HG03103 (cell line): ENCODE results near the gene LRRC4C.

Experiments
- ATAC-seq: cut with Tn5 transposase; IDR thresholded peaks from one replicate; pipeline ENCODE4 v1.9.1; 2021; ENCODE audit warnings: low read depth; ENCODE audit not compliant: unreplicated experiment

The LRRC4C gene

DNA sequence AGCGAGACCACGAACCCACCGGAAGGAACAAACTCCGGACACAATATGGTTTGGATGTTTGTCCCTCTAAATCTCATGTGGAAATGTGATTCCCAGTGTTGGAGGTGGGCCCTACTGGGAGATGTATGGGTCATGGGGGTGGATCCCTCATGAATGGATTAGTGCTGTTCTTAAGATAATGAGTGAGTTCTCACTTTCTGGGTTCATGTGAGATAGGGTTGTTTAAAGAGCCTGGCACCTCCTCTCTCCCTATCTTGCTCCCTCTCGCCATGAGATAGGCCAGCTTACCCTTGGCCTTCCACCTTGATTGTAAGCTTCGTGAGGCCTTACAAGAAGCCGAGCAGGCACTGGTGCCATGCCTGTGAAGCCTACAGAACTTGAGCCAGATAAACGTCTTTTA, 184.6 kb downstream of the LRRC4C start:
- no peak for ATAC-seq

DNA sequence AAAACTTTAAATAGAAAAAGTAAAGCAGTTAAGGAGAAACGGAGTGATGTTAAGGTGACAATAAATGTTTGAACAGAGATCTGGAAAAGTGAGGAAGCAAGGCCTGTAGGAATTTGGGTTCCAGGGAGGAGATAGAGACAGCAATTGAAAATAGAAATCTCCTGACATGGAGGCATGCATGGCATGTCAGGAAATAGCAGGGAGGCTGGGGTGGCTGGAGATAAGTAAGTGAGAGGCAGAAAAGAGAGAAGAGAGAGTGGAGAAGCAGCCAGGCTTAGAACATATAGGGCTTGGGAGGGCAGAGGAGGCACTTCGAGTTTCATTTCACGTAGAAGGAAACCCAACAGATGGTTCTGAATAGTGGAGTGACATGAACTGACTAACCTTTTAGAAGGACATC, 185.5 kb downstream of the LRRC4C start:
- no peak for ATAC-seq

DNA sequence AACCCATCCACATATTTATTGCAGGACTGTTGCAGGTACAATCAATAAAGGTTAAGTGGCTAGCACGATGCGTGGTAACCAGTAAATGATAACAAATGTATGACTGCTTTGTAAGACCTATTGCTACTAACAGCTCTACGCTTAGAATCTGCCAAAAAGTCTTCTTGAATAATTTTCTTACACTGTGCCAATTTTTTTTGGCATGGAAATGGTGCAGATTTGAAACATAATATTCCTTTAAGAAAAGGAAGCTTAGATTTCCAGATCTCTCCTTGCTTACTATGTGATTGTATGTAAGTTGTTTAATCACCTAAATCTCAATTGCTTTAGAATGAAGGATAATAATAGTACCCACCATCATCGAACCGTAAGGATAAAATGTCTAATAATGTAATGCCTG, 192.0 kb downstream of the LRRC4C start:
- ATAC-seq = no peak

DNA sequence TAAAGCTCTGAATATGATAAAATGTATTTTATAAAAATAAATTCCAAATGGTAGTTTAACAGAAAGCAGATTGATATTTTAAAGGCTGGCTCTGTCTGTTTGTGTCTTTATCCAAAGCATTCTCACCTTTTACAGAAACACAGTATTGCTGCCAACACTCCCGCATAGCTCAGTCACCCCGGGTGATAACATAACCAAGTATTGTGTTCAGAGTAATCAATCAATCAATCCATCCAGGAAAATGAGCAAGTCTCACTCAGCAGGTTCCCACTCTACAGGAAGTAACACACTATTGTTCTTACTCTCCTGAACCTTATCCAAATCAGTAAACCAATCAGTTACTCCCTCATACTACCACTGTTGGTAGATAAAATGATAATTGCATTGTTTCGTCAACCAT, 203.4 kb downstream of the LRRC4C start:
- no peak for ATAC-seq

DNA sequence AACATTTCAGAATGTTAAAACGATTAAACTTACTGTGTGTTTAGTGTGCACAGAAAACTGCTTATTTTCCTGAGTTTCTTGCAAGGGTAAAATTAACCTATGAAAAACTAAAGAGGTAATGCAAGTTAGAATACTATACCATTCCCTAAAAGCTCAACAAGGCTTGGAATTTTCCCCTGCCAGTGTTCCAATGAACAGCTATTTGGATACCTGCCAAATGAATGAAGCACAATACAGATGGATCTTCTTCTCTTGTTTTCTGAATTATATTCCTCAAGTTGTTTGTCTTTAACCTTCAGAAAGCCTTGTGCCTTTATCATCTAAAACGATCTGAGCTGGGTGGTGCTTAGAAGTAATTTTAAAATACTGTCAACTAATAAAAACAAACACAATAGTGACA, 204.5 kb downstream of the LRRC4C start:
- ATAC-seq = no peak

DNA sequence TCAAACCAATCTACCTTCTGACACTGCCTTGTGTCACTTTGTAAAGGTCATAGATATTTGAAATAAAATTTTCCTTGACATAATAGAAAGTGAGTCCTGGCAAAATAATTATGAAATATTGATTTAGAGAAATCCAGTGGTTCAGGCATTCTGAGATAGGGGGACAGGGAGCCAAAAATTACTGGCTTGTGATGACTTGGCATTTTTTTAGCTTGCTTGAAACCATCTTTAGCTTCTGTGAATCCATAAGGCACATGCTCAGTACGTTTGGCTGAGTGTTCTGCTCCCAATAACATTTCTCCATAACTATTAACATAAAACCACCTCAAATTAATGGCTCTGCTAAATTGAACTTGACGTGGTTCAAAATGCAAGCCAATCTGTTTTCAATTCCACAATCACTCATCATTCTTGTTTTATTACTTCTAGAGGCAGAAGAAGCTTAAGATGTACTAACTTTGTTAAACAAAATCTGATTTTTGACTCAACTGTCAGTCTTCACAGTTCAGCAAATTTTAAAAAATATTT, 209.0 kb downstream of the LRRC4C start:
- no peak for ATAC-seq

DNA sequence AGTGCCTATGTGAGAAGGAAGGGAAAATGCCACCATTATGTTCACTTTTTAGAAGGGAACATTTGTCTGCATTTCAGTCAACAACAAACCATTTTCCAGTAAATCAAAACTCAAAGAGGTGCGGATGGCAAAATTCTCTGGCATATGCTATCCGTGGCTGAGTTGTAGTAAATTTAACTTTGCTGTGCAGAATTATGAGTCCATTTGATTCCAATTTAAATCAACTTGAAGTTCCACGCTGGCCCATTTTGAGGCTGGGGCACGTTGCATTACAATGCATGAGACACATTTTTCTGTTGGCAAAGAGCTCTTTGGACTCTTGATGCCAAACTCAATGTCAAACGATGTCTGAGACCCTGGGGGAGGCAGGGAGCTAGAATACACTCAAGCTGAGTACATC, 211.8 kb downstream of the LRRC4C start:
- ATAC-seq = no peak

DNA sequence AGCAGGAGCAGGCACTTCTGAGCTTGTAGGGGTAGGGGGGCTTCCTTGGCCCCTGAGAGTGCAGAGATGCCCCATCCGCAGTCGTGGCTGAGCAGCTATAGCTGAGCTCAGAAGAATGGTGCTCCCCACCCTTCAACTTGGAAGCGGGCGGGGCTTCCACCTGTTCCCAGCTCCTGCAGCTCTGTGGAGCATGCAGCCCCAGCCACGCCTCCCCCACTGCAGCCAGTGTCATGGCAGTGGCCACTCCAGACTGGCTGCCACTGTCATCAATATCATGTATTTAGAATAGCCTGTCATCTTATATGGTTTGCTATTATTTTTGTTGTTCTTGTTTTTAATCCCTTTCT, 213.1 kb downstream of the LRRC4C start:
- ATAC-seq = no peak

DNA sequence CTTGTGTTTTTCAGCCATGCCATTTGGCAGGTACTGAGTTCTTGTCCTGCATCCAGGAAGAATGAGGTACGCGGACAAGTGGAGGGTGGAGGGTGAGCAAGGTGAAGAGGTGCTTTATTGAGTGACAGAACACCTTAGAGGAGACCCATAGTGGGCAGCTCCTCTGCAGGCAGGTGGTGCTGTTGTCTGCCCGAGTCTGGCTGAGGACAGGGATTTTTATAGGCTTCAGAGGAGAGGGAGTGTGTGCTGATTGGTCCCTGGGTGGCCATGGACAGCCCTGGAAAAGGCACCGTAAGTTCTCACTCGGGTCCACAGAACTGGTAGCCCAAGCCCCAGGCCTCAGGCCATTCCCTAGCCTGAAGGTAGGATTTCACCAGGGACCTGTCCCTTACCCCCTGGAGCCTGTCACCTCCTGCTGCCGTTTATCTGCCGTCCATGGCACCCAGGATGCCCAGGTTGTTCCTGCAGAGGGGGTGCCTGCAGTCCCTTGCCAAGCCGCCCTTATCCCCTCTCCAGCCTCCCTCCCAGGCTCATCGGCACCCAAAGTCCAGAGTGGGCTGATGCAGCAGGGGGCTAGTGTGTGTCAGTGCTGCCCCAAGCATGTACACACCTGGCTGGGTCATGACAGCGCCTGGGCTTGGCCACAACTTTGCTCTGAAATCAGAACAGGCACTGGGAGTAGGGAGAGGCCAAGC, 213.6 kb downstream of the LRRC4C start:
- no peak for ATAC-seq

DNA sequence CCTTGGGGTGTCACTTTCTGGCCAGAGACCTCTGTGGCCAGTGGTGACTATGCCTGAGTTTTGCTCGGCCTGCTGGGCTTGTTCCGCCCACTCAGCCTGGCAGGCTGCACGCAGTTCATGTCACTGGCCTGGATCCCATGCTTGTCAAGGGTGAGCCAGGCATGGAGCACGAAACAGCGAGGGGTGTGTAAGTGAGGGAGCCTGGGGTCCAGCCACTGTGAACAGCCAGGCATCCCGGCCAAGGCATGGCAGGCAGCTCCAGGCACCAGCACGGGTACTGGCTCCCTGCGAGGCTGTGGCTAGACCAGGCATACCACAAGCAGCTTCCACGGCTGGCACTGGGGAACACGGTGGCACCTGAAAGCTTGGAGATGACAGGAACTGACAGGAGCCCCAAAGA, 214.3 kb downstream of the LRRC4C start:
- ATAC-seq = no peak

DNA sequence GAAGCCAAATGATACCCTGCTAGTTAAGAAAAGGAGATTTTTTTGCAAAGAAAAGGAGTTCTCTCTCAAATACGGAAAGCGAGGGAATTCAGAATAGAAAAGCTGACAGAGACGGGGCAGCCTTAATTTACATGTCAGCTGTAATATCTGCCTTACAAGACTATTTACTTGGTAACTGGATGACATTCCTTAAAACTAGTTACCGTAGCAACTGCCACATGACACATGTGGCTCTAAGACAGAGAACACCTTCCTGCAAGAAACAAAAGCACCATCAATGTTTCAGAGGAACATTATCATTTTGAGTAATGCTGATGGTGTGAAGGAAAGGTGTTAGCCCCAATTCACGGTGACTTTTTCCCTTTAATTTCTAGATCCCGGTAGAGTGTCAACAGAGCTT, 222.1 kb downstream of the LRRC4C start:
- ATAC-seq = no peak

DNA sequence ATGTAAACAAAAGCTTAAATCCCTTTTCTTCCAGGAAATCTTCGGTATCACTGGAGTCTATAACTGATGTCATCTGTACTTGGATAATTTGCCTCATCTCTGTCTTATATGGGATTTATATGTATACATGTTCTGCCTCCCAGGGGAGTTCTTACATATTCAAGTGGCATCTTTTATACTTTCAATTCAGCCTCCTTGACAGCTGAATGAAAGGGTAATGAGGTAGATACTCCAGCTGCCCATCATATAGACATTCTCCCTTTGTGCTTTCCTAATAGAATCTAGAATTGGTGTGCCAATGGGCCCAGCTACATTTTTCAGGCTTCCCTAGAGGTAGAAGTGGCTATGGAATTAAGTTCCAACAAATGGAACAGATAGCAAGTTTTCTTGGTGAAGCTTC, 223.8 kb downstream of the LRRC4C start:
- ATAC-seq = no peak

DNA sequence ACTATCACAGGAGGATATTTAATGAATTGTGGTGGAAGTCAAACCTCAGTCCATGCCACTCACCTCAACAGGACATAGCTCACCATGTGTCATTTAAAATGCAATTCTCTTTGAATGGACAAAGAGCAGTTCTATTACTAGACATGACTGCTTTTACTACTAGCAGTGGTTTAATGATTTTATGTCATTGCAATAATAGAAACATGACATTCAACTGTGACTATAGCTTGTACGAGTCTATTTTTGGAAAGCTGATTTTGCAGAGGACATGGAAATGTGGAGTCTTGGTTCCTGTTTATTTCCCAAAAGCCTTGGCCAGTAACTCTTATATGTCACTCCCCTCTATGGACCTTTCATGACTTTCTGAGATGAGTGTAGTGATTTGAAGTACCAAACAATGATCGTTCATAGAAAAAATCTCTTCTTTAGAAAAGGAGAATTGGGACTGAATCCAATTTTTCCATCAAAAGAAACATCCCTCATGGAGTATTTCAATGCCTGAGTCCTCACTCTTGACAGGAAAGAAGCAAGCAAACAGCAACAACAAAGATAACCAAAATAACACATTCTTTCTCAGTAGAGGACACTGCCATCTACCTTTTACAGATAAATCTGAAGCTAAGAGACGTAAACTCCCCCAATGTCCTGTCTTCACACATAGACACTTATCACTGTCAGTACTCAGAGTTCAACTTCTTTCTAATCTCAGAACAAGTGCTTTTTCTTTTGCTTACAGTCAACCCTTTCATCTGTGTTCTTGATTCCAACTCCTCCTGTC, 233.4 kb downstream of the LRRC4C start:
- no peak for ATAC-seq

DNA sequence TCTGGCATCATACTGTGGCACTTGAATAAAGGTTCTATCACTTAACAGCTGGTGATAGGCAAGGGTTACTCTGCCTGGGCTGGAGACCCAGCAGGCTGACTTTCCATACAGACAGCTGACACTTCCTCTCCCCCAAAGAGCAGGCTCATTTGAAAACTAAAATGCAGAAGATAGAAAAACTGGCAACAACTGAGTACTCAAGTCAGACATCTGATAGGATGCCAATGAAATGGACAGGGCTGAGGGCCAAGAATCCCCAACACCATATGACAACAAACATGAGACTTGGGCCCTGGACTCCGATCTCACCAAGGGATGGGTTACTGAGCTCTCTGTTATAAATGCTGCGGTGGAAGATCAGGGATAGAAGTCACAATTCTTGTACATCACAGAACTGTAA, 237.2 kb downstream of the LRRC4C start:
- no peak for ATAC-seq

DNA sequence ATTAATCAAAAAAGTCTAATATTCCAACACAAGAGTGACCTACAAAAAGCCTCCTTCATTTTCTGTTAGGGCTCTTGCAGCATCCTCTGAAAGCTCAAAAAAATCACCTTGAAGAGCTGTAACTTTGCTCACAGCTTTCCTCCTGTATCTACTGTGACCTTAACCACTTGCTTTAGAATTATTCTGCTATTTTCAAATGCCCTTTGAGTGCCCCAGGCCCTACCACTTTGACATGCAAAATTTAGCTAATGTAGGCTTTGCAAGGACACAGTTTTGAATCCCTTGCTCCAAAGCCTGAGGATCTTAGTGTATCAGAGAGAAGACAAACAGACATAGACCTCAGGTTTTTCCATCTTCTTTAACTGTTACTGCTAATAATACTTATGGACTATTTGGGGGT, 253.1 kb downstream of the LRRC4C start:
- no peak for ATAC-seq

DNA sequence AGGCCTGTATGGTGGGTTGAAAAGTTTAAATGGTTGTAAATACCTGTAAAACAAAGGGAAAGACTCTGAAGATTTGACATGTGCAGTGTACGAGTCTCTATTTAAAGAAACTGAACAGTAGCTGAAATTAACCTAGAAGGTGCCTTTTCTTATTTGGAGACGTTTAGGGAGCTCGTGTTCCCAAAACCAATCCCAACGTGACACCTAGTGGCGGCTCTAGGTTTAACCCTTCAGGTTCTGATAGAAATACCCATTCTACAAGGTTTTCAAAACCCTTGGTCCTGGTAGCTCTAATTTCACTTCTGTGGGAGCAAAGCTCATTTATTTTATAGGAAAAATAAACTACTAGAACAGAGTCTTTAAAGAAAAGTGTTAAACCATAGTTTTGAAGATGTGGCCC, 258.3 kb downstream of the LRRC4C start:
- ATAC-seq = no peak

DNA sequence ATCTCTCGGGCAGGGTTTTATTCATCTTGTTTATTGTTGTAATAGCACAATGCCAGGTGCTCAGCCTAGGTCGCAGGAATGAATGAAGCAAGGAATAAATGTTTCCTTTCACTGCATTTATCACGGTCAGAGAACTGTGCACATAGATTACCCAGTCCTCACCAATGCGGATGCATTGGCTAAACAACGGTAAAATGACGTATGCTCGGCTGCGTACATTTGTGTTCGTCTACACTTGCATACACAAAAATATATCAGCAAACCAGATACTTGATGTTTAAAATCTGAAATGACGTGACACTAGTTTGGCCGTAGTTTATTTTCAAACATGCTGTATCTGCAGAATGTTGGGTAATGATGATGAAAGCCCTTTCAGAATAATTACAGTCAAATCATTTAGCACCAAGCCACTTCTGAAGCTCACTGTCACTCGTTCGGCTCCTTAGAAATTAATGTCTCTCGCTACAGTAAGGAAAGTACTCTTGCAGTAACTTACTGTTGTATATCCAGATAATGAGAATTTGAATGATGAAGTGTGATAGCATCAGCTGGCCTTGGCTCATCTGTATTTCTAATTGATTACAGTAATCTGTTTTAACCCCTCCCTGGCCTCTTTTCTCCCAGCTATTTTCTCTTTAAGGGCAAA, 268.9 kb downstream of the LRRC4C start:
- ATAC-seq = no peak

DNA sequence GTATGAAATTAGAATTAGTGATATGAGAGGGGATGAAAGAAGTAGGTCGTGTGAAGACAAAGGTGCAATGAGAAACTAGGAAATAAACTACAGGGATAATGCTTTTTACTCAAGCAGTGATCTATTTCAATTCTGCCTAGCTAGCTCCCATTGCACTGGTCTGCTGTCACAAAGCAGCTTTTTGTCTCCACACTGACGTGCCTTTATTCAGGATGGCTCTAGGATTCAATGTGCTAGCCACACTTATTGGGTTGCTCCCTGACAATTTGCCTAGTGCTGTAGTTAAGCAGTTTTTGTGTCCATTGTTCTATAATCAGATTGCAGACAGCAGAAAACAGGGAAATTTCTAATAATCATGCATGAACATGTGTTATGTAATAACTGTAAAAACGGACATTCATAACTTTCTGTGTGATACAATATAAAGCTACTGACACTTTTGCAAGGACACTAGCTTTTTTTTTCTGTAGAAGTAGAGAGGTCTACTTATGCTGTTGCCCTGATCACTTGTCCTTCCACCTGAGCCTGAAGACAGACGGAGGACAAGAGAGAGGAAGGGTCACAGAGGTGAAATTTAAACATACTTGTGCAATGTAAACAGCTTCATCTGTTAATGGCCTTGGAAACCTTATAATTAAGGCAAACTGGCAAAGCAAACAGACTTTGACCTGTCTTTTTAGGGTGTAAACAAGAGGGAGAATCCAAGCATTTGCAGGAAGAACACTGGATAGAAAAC, 269.6 kb downstream of the LRRC4C start:
- ATAC-seq = no peak

DNA sequence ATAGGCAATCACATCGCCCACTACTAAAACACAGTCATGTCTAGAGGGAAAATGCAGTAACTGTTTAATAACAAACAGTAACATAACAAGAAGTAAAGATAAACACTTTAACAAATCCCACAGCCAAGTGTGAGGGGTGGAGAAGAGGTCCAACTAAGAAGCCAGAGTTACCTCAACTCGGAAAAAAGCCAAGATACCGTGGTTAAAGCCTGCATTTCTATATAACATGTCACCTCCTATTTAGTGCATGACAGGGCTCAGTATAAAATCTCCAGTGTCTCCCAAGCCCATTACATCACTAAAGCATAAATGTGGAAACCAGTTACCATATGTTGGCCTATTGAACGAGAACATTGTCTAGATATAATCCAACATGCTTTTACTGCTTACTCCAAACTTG, 281.7 kb downstream of the LRRC4C start:
- no peak for ATAC-seq

DNA sequence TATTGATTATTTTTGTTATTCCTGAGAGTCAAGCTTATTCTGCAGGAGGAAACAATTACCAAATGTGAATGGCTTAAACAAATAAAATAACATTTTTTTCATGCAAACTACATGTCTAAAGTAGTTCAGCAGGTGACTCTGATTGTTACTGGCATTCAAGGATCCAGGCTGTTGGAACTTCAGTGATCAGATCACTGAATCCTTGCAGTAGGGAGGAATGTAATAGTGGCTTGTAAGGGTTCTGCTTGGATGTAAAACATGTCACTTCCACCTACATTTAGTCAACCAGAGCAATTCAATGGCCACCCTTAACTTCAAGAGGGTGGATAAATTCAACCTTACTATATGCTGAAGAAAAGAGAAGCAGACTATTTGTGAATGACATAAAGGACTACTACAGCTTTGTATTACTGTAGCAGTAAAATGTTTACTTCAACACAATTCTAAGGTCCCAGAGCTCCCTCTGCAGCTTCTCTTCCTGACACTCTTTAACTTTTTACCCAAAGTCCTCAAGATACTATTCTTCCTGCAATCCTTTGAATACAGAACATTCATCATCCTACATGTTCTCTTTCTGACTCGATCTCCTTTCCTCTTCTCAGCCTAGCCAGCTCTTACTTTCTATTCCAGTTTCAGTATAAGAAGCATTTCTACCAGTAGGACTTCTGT, 284.0 kb downstream of the LRRC4C start:
- no peak for ATAC-seq

DNA sequence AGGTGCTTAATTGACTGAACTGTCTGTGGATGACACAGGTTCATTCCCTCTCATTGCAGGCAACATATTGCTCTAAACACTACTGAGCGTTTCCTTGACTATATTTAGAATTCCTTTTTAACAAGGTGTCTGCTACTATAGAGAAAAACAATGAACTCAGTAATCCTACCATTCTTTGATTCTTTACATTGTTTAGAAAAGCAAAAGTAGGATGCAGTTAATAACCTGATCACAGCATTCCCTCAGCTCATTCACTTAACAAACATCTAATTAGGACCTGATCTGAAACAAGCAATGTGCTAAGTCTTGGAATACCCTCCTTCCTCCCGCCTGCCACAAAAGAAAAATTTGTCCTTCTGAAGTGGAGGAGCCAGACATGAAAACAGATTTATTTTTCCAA, 313.1 kb downstream of the LRRC4C start:
- ATAC-seq = no peak
